Measurements from ENCODE around the gene ARID1B.

Gene ARID1B

GRCh38 chr6:157222201-157222981 is 445.2 kb downstream of the ARID1B start:
- no peak for DNase-seq (ENCODE audit: extremely low read depth, low read depth)
- TF ChIP-seq CTCF (IDR thresholded peaks at IDR 0.05; ENCODE audit: low read depth, low read length, missing control alignments), result no peak
- H3K4me3 ChIP-seq (replicated peaks; ENCODE audit: low read depth, low read length), result no peak overlapping the region

- TF ChIP-seq CTCF (IDR thresholded peaks at IDR 0.05; ENCODE audit: low read depth, low read length, missing control alignments), result no peak
- DNase-seq (ENCODE audit: extremely low read depth, low read depth), result no peak
- H3K4me3 ChIP-seq (replicated peaks; ENCODE audit: low read depth, low read length), result no peak overlapping the region
These were observed 445.8 kb downstream of the ARID1B start for GRCh38 chr6:157223021-157223430.

GRCh38 chr6:157223511-157223910 is 446.3 kb downstream of the ARID1B start:
- DNase-seq (ENCODE audit: extremely low read depth, low read depth), result no peak
- no peak overlapping the region for H3K4me3 ChIP-seq (replicated peaks; ENCODE audit: low read depth, low read length)
- no peak for TF ChIP-seq CTCF (IDR thresholded peaks at IDR 0.05; ENCODE audit: low read depth, low read length, missing control alignments)

- no peak for TF ChIP-seq CTCF (IDR thresholded peaks at IDR 0.05; ENCODE audit: low read depth, low read length, missing control alignments)
- no peak for DNase-seq (ENCODE audit: extremely low read depth, low read depth)
- no peak overlapping the region for H3K4me3 ChIP-seq (replicated peaks; ENCODE audit: low read depth, low read length)
These were observed 447.2 kb downstream of the ARID1B start for GRCh38 chr6:157224178-157224950.

GRCh38 chr6:157224951-157225574 is 447.9 kb downstream of the ARID1B start:
- DNase-seq (ENCODE audit: extremely low read depth, low read depth), result no peak

GRCh38 chr6:157225575-157225995 is 448.4 kb downstream of the ARID1B start:
- no peak for TF ChIP-seq CTCF (IDR thresholded peaks at IDR 0.05; ENCODE audit: low read depth, low read length, missing control alignments)
- no peak for DNase-seq (ENCODE audit: extremely low read depth, low read depth)
- H3K4me3 ChIP-seq (replicated peaks; ENCODE audit: low read depth, low read length), result no peak overlapping the region

More at GRCh38 chr6:157224951-157225574, 447.9 kb downstream of the ARID1B start:
- no peak overlapping the region for H3K4me3 ChIP-seq (replicated peaks; ENCODE audit: low read depth, low read length)
- no peak for TF ChIP-seq CTCF (IDR thresholded peaks at IDR 0.05; ENCODE audit: low read depth, low read length, missing control alignments)
